ENCODE measurements around the gene ABO. TPM values are rescaled to one million over a fixed set of nuclear protein-coding genes. Genes with fewer than 3 reads are reported as not detected.
"Not testable (repeated sequence)": the region's sequence is repeated elsewhere in the genome, so short reads cannot be mapped to it uniquely, and the experiment has no call there.

The ABO gene
- total and polyA plus RNA-seq, 7 donors: 0.03 to 0.86 (median 0.51) TPM

- Histone ChIP-seq H3K27me3 (ENCODE audit: insufficient read depth in 3 of 3, low read length in 2 of 3) (peaks cover 0 to 43% (median 8%) of the 10 kb centered on the region in 3 donors), H3K36me3 (ENCODE audit: insufficient read depth in 1 of 2, low read depth in 1 of 2) (no peaks in the 10 kb centered on the region), H3K9me3 (no peaks in the 10 kb centered on the region), H3K4me1 (no peaks in the 10 kb centered on the region), H3K27ac (no peak overlapping the region), H3K4me3 (no peak overlapping the region)
- WGBS, 3 donors: 18 to 28% (median 21%) methylated on average over 13 of the region's 13 CpGs
- TF ChIP-seq CTCF (IDR thresholded peaks at IDR 0.05): no peak
- intact Hi-C loops (cut with DNase I): no loop called here
- DNase-seq (no peak), ATAC-seq (no peak)
Observed at GRCh38 chr9:133304158-133304470, 29.1 kb upstream of the ABO start.

GRCh38 chr9:133303266-133304157 is 28.5 kb upstream of the ABO start:
- Histone ChIP-seq H3K27ac (no peak overlapping the region), H3K36me3 (ENCODE audit: insufficient read depth in 1 of 2, low read depth in 1 of 2) (no peaks in the 10 kb centered on the region), H3K4me3 (no peak overlapping the region), H3K4me1 (no peaks in the 10 kb centered on the region), H3K9me3 (no peaks in the 10 kb centered on the region), H3K27me3 (ENCODE audit: insufficient read depth in 3 of 3, low read length in 2 of 3) (peaks cover 0 to 45% (median 8%) of the 10 kb centered on the region in 3 donors)
- WGBS, 3 donors: 58 to 63% (median 58%) methylated on average over 25 to 26 of the region's 26 CpGs
- DNase-seq (no peak), ATAC-seq (no peak)
- TF ChIP-seq CTCF (IDR thresholded peaks at IDR 0.05): no peak
- intact Hi-C loops (cut with DNase I): no loop called here

GRCh38 chr9:133301253-133302230 is 26.5 kb upstream of the ABO start:
- H3K4me3 ChIP-seq: no peak overlapping the region
- H3K9me3 ChIP-seq: no peaks in the 10 kb centered on the region
- H3K4me1 ChIP-seq: no peaks in the 10 kb centered on the region
- DNase-seq: no peak
- H3K36me3 ChIP-seq (ENCODE audit: insufficient read depth in 1 of 2, low read depth in 1 of 2): no peaks in the 10 kb centered on the region
- no peak for ATAC-seq
- H3K27me3 ChIP-seq (ENCODE audit: insufficient read depth in 3 of 3, low read length in 2 of 3): peaks cover 0 to 53% (median 8%) of the 10 kb centered on the region in 3 donors
- no peak overlapping the region for H3K27ac ChIP-seq
- no peak for TF ChIP-seq CTCF (IDR thresholded peaks at IDR 0.05)
- 81 to 82% (median 82%) methylated on average over 13 of the region's 13 CpGs for WGBS, 3 donors
- intact Hi-C loops (cut with DNase I): no loop called here

- intact Hi-C loops (cut with DNase I); H3K9me3 ChIP-seq; H3K4me3 ChIP-seq; H3K27ac ChIP-seq; DNase-seq; H3K36me3 ChIP-seq (ENCODE audit: insufficient read depth in 1 of 2, low read depth in 1 of 2); ATAC-seq; H3K4me1 ChIP-seq: not testable (repeated sequence)
- peaks cover 0 to 58% (median 8%) of the 10 kb centered on the region in 3 donors for H3K27me3 ChIP-seq (ENCODE audit: insufficient read depth in 3 of 3, low read length in 2 of 3)
- 41 to 48% (median 47%) methylated on average over 15 to 16 of the region's 16 CpGs for WGBS, 3 donors
Observed at GRCh38 chr9:133299996-133300395, 25.0 kb upstream of the ABO start.

GRCh38 chr9:133294257-133294656 is 19.3 kb upstream of the ABO start:
- WGBS, 3 donors: 55 to 76% (median 60%) methylated on average over 1 of the region's 1 CpG
- no peak for TF ChIP-seq CTCF (IDR thresholded peaks at IDR 0.05)
- no peak overlapping the region for H3K4me3 ChIP-seq
- H3K9me3 ChIP-seq: peaks cover 6% of the 10 kb centered on the region
- H3K4me1 ChIP-seq: no peaks in the 10 kb centered on the region
- peaks cover 0 to 59% (median 4%) of the 10 kb centered on the region in 3 donors for H3K27me3 ChIP-seq (ENCODE audit: insufficient read depth in 3 of 3, low read length in 2 of 3)
- intact Hi-C loops (cut with DNase I): no loop called here
- H3K27ac ChIP-seq: no peak overlapping the region
- DNase-seq: no peak
- no peak for ATAC-seq
- no peaks in the 10 kb centered on the region for H3K36me3 ChIP-seq (ENCODE audit: insufficient read depth in 1 of 2, low read depth in 1 of 2)
